ENCODE measurements around the gene SRRM4.

SRRM4 gene

GRCh38 chr12:119019166-119019565 lies 37.8 kb downstream of the SRRM4 start:
- TF ChIP-seq CEBPB (IDR thresholded peaks at IDR 0.05) (no peak), YY1 (IDR thresholded peaks at IDR 0.05; ENCODE audit: low read depth) (no peak), TCF12 (IDR thresholded peaks at IDR 0.05; ENCODE audit: low read depth) (no peak), ZBTB7A (IDR thresholded peaks at IDR 0.05; ENCODE audit: low read depth) (no peak), NFIC (IDR thresholded peaks at IDR 0.05) (no peak), FOXM1 (IDR thresholded peaks at IDR 0.05; ENCODE audit: borderline replicate concordance, low read depth) (no peak), TAF1 (IDR thresholded peaks at IDR 0.05; ENCODE audit: low read depth) (no peak), EGR1 (IDR thresholded peaks at IDR 0.05) (no peak), RAD21 (IDR thresholded peaks at IDR 0.05; ENCODE audit: low read depth) (no peak), CREB1 (IDR thresholded peaks at IDR 0.05; ENCODE audit: low read depth) (no peak), EP300 (IDR thresholded peaks at IDR 0.05; ENCODE audit: borderline replicate concordance) (no peak), USF1 (IDR thresholded peaks at IDR 0.05) (no peak), TEAD4 (IDR thresholded peaks at IDR 0.05) (no peak)
- TF ChIP-seq, protein P1, sequence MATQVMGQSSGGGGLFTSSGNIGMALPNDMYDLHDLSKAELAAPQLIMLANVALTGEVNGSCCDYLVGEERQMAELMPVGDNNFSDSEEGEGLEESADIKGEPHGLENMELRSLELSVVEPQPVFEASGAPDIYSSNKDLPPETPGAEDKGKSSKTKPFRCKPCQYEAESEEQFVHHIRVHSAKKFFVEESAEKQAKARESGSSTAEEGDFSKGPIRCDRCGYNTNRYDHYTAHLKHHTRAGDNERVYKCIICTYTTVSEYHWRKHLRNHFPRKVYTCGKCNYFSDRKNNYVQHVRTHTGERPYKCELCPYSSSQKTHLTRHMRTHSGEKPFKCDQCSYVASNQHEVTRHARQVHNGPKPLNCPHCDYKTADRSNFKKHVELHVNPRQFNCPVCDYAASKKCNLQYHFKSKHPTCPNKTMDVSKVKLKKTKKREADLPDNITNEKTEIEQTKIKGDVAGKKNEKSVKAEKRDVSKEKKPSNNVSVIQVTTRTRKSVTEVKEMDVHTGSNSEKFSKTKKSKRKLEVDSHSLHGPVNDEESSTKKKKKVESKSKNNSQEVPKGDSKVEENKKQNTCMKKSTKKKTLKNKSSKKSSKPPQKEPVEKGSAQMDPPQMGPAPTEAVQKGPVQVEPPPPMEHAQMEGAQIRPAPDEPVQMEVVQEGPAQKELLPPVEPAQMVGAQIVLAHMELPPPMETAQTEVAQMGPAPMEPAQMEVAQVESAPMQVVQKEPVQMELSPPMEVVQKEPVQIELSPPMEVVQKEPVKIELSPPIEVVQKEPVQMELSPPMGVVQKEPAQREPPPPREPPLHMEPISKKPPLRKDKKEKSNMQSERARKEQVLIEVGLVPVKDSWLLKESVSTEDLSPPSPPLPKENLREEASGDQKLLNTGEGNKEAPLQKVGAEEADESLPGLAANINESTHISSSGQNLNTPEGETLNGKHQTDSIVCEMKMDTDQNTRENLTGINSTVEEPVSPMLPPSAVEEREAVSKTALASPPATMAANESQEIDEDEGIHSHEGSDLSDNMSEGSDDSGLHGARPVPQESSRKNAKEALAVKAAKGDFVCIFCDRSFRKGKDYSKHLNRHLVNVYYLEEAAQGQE (IDR thresholded peaks at IDR 0.05; ENCODE audit: low read depth): no peak
- TF ChIP-seq, protein P2, sequence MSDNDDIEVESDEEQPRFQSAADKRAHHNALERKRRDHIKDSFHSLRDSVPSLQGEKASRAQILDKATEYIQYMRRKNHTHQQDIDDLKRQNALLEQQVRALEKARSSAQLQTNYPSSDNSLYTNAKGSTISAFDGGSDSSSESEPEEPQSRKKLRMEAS (IDR thresholded peaks at IDR 0.05): no peak

DNA sequence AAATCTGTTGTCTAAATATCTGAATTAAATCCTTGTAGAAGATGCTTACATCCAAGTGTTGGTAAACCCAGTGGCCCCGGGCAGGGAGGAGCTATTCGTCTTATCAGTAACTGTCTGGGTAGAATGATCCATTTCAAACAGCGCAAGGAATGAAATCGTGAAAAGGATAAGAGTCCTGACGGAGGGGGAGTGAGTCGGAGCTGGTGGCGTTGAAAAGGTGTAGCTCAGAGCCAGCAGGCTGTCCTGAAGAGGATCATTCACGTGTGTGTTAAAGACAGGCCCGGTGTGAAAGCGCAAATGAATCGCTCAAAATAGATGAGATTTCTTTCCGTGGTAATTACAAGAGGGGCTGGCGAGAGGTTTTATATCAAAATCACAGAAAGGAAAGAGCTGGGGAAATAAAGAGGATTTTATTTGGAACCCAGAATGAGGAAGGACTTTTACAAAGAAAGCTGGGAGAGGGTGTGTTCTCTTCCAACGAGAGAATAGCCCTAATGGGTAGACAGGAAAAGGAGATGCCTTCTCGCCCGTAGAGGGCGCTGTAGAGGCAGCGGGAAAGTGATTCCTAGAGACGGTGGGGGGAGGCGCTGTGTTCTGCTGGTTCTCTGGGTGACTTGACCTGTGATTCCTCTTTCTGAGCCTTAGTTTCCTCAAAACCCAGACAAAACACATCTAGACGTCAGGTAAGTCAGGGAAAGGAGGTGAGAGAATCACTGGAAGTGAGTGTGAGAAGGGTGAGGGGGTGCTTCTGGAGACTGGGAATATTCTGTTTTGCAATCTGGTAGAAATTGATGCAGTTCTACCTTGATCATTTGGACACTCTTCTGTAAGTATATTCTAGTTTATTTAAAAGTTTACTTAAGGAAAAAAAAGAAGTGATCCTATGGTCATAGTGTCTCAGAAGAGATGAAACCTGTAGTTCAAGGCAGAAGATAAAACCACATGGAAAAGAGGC lies 39.3 kb downstream of the SRRM4 start:
- TF ChIP-seq RAD21 (IDR thresholded peaks at IDR 0.05; ENCODE audit: low read depth) (peak; percentile 42), EGR1 (IDR thresholded peaks at IDR 0.05) (no peak)

DNA sequence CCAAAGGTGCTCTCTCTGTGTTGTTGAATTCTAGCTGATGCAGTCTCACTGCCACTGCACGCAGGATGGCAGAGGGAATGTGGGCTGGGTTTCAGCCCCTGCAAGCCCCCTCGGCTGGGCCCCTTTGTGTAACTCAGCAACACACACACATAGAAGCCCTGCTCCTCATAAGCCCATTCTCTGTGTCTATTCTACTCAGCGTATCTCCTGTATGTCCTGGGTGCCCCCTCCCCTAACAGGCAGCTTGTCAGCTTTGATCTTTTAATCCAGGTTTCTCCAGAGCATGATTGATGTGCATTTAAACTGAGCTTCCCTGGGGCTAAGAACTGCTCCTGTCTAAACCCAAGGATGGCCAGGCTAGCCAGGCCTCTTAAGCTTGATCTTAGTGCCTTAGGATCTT lies 43.0 kb downstream of the SRRM4 start:
- TF ChIP-seq EP300 (IDR thresholded peaks at IDR 0.05; ENCODE audit: borderline replicate concordance) (no peak), RAD21 (IDR thresholded peaks at IDR 0.05; ENCODE audit: low read depth) (no peak), TAF1 (IDR thresholded peaks at IDR 0.05; ENCODE audit: low read depth) (no peak), CEBPB (IDR thresholded peaks at IDR 0.05) (no peak), TEAD4 (IDR thresholded peaks at IDR 0.05) (no peak), CREB1 (IDR thresholded peaks at IDR 0.05; ENCODE audit: low read depth) (no peak), TCF12 (IDR thresholded peaks at IDR 0.05; ENCODE audit: low read depth) (no peak), YY1 (IDR thresholded peaks at IDR 0.05; ENCODE audit: low read depth) (no peak), EGR1 (IDR thresholded peaks at IDR 0.05) (no peak), ZBTB7A (IDR thresholded peaks at IDR 0.05; ENCODE audit: low read depth) (no peak), NFIC (IDR thresholded peaks at IDR 0.05) (no peak), USF1 (IDR thresholded peaks at IDR 0.05) (no peak), FOXM1 (IDR thresholded peaks at IDR 0.05; ENCODE audit: borderline replicate concordance, low read depth) (no peak)
- TF ChIP-seq, protein P1 (IDR thresholded peaks at IDR 0.05; ENCODE audit: low read depth): no peak
- TF ChIP-seq, protein P2 (IDR thresholded peaks at IDR 0.05): no peak

DNA sequence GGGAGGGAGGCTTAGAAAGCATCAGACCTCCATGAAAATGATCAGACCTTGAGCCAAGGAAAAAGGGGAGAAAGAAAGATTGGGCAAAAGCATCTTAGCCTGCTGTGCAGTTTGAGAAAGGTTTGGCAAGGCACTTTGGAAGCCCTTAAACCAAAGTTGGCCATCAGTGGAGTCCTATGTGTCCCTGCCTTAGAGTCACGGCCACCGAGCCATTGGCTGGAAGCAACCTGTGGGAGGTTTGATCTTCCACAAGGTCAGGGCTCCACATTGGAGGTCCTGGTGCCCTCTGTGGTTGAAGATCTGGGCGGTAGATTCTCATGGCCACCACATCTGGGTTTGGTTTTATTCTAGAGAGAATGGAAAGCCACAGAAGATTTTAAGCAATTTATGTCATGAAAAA lies 44.4 kb downstream of the SRRM4 start:
- no peak for TF ChIP-seq TEAD4 (IDR thresholded peaks at IDR 0.05)
- TF ChIP-seq EP300 (IDR thresholded peaks at IDR 0.05; ENCODE audit: borderline replicate concordance): no peak
- no peak for TF ChIP-seq USF1 (IDR thresholded peaks at IDR 0.05)
- no peak for TF ChIP-seq NFIC (IDR thresholded peaks at IDR 0.05)
- no peak for TF ChIP-seq ZBTB7A (IDR thresholded peaks at IDR 0.05; ENCODE audit: low read depth)
- no peak for TF ChIP-seq YY1 (IDR thresholded peaks at IDR 0.05; ENCODE audit: low read depth)
- no peak for TF ChIP-seq EGR1 (IDR thresholded peaks at IDR 0.05)
- TF ChIP-seq, protein P2 (IDR thresholded peaks at IDR 0.05): no peak
- no peak for TF ChIP-seq RAD21 (IDR thresholded peaks at IDR 0.05; ENCODE audit: low read depth)
- TF ChIP-seq, protein P1 (IDR thresholded peaks at IDR 0.05; ENCODE audit: low read depth): no peak
- no peak for TF ChIP-seq CREB1 (IDR thresholded peaks at IDR 0.05; ENCODE audit: low read depth)
- TF ChIP-seq FOXM1 (IDR thresholded peaks at IDR 0.05; ENCODE audit: borderline replicate concordance, low read depth): no peak
- TF ChIP-seq TCF12 (IDR thresholded peaks at IDR 0.05; ENCODE audit: low read depth): no peak
- TF ChIP-seq TAF1 (IDR thresholded peaks at IDR 0.05; ENCODE audit: low read depth): no peak
- no peak for TF ChIP-seq CEBPB (IDR thresholded peaks at IDR 0.05)
